Measurements from ENCODE around the gene GYPC.

Gene GYPC

GRCh38 chr2:126644630-126645191 is 11.2 kb upstream of the GYPC start:
- TF ChIP-seq CTCF (IDR thresholded peaks at IDR 0.05): no peak

DNA sequence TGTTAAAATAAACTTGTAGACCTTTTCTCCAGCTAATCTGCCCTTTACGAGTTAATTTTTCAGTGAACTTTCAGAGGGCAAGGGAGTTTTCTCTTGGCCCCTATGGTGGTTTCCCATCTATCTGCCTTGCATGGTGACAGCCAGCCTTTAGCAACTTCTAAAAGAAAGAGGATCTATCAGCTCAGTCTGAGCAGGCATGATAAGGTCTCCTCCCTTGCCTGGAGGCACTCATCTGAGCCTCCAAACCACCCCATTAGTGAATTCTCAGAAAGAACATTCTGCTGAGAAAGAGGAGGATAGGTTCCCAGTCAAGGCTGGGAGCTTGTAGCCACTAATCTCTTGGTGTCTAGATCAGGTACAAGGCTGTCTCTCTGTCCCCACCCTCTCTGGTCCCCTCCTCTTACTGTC is 10.7 kb upstream of the GYPC start:
- no peak for TF ChIP-seq CTCF (IDR thresholded peaks at IDR 0.05)

DNA sequence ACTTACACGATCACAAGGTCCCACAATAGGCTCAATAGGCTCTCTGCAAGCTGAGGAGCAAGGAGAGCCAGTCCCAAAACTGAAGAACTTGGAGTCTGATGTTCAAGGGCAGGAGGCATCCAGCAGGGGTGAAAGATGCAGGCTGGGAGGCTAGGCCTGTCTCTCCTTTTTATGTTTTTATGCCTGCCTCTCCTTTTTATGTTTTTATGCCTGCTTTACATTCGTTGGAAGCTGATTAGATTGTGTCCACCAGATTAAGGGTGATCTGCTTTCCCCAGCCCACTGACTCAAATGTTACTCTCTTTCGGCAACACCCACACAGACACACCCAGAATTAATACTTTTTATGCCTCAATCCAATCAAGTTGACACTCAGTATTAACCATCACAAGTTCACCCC is 9.9 kb upstream of the GYPC start:
- TF ChIP-seq CTCF (IDR thresholded peaks at IDR 0.05): no peak

- TF ChIP-seq CTCF (IDR thresholded peaks at IDR 0.05): no peak
Measured at GRCh38 chr2:126649101-126649500, 6.9 kb upstream of the GYPC start.

DNA sequence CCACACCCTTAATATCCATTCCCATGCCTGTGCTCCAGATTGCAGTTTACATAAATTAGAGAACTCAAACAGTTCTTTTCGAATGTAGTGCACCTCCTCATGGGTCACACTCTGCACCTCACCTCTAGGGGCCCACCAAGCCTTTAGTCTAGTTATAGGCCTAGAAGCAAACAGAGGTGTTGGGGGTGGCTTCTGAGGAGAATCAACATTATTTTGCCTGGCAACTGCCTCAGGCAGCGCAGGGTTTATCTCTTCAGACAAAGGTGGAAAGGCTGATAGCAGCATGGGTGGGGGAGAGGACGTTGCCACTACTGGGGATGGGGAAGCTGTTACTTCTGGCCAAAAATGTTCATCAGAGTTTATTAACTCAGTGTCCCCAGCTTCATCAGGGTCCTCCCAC is 5.0 kb upstream of the GYPC start:
- no peak for TF ChIP-seq CTCF (IDR thresholded peaks at IDR 0.05)

GRCh38 chr2:126652323-126652891 is 3.6 kb upstream of the GYPC start:
- no peak for TF ChIP-seq CTCF (IDR thresholded peaks at IDR 0.05)

DNA sequence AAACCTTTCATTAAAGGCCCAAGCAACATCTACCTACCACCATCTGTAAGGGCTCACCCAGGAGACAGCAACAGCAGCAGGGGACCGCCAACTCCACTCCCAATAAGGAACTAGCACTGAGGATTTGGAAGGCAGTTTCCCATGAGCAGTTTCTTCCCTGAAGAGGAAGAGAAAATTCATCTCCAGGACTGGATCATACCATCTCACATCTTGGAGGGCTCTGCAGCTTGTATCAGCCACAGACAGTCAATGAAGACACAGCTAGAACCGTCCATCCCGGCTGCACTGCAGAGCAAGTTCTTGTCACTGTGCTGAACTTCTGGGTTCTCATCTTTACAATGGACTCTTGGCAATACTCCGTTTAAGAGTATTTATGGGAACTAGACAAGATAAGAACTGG is 2.8 kb upstream of the GYPC start:
- TF ChIP-seq CTCF (IDR thresholded peaks at IDR 0.05): no peak

DNA sequence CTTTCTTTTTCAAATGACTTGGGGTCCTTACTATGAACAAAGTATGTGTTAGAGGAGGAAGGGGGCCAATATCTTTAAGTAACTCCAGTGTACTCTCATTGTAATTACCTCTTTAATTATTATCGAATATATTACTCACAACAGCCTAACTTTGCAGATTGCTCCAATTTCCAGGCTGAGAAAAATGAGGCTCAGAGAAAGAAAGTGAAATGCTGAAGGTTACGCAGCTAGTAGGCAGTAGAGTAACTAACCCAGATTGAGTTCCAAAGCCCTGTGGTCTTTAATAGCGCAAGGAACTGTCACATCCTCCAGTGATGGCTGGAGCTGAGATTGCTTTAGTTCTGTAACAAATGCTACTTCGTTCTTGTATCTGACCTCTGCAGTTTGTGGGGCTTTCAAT is 2.2 kb upstream of the GYPC start:
- TF ChIP-seq CTCF (IDR thresholded peaks at IDR 0.05): no peak

Measured in LNCAP (cell line).